Muscle of leg (tissue), 11 donors: Measurements from ENCODE around the gene MRTFB. TPM values are rescaled to one million over a fixed set of nuclear protein-coding genes. Genes with fewer than 3 reads are reported as not detected.
"Not testable (repeated sequence)": the region's sequence is repeated elsewhere in the genome, so short reads cannot be mapped to it uniquely, and the experiment has no call there.

Source experiments
- DNase-seq: peaks from one replicate; pipeline ENCODE4 v3.0.0; 2013
- H3K27ac ChIP-seq: one replicate; pipeline ENCODE4 v1.5.1; 2013; ENCODE audit warnings: mild to moderate bottlenecking, low read length, control low read depth
- H3K27me3 ChIP-seq: one replicate; pipeline ENCODE4 v1.6.1; 2013; ENCODE audit warnings: low read length; ENCODE audit not compliant: control insufficient read depth, insufficient read depth
- H3K36me3 ChIP-seq: one replicate; pipeline ENCODE4 v1.6.1; 2013; ENCODE audit warnings: low read length; ENCODE audit not compliant: control insufficient read depth, insufficient read depth
- H3K4me1 ChIP-seq: one replicate; pipeline ENCODE4 v1.6.1; 2013; ENCODE audit warnings: low read length; ENCODE audit not compliant: control insufficient read depth, insufficient read depth
- H3K4me3 ChIP-seq: one replicate; pipeline ENCODE4 v1.5.1; 2013; ENCODE audit warnings: low read length, control low read depth
- H3K9me3 ChIP-seq: replicated peaks from 2 replicates; pipeline ENCODE4 v1.6.1; 2013; ENCODE audit warnings: low read depth, low read length; ENCODE audit not compliant: control insufficient read depth
- WGBS: methylation state at CpG from one replicate; pipeline ENCODE4 v1.1.5; 2013; ENCODE audit warnings: missing lambda C conversion rate; ENCODE audit not compliant: insufficient coverage; 5-methylcytosine and 5-hydroxymethylcytosine counted together
- polyA plus RNA-seq, 8 donors: library from polyadenylated mRNA; unstranded; fragments of 120-200 nt; gene quantifications; one replicate each; pipeline versions ENCODE4 v1.2.1 to v1.2.3, GENCODE V29; 2013; ENCODE audit warnings: inconsistent platforms in 1 of 8, low replicate concordance in 1 of 8; ENCODE audit not compliant: insufficient read length in 8 of 8, insufficient read depth in 1 of 8
- total RNA-seq: library from RNA; stranded (reverse); fragments of 120-200 nt; gene quantifications from one replicate; pipeline ENCODE4 v1.2.4, GENCODE V29; 2013

MRTFB gene
- total and polyA plus RNA-seq, 9 donors, result 12.4 to 22.3 (median 17.0) TPM

DNA sequence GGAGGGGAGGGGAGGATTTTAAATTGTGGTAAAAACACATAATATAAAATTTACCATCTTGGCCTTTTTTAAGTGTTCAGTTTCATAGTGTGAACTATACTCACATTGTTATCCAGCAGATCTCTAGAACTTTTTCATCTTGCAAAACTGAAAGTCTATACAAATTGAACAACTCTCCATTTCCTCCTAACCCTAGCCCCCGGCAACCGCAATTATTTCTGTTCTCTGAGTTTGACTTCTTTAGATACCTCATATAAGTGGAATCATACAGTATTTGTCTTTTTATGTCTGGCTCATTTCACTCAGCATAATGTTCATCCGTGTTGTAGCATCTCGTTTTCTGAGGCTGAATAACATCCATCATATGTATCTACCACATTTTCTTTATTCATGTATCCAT lies 30.0 kb upstream of the MRTFB start:
- Histone ChIP-seq H3K9me3 (peaks cover 2% of the 10 kb centered on the region), H3K4me1 (peaks cover 2% of the 10 kb centered on the region), H3K4me3 (no peak overlapping the region), H3K27me3 (no peaks in the 10 kb centered on the region), H3K27ac (no peak overlapping the region), H3K36me3 (no peaks in the 10 kb centered on the region)
- no peak for DNase-seq
- WGBS, result no CpG with 5 or more reads among the region's 4 CpGs

DNA sequence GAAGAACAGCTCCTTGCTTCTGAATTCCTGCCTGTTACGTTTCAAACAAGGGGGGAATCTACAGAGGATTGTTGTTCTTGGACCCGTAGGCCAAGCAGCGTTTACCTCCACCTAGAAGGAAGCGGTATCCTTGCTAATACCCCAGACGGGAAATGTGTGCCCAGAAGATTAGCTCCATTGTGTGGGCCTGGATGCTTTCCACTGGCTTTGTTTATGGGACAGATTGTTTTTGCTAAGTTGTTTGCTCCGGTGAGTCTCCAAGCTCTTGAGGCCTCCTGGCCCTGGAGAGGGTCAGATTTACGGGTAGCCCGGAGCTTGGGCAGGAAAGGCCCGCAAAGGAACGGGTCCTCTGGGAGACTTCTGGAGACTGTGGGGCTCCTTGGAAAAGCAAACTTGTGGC lies 28.4 kb upstream of the MRTFB start:
- DNase-seq, result peak; percentile 36
- H3K4me3 ChIP-seq, result no peak overlapping the region

DNA sequence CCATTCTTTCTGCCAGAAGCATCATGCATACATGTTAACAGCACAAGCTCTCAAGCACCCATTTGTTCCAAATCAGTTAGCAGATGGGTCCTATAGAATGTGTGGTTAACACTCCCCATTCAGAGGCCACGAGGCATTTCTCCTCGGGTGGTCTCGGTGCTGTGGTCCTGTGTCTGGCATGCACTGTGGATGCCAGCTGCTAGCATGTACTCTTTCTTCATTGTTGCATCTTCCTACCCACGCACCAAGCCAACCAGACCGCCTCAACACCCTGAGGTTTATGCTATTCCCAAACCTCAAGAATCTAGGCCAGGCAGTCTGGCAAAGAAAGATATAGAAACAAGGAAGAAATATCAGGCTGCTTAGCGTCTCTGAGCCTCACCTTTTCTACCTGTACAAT lies 27.8 kb upstream of the MRTFB start:
- H3K27me3 ChIP-seq, result no peaks in the 10 kb centered on the region
- H3K27ac ChIP-seq, result peak overlapping the region; percentile 38
- H3K9me3 ChIP-seq, result peaks cover 2% of the 10 kb centered on the region
- no peak for DNase-seq
- H3K36me3 ChIP-seq, result no peaks in the 10 kb centered on the region
- H3K4me3 ChIP-seq, result no peak overlapping the region
- H3K4me1 ChIP-seq, result peaks cover 2% of the 10 kb centered on the region
- WGBS, result 82% methylated on average over 3 of the region's 6 CpGs

More for the DNA sequence above, 28.4 kb upstream of the MRTFB start:
- Histone ChIP-seq H3K27me3 (no peaks in the 10 kb centered on the region), H3K36me3 (no peaks in the 10 kb centered on the region), H3K27ac (peak overlapping the region; percentile 38), H3K9me3 (peaks cover 2% of the 10 kb centered on the region), H3K4me1 (peaks cover 2% of the 10 kb centered on the region)
- 13% methylated on average over 3 of the region's 10 CpGs for WGBS

DNA sequence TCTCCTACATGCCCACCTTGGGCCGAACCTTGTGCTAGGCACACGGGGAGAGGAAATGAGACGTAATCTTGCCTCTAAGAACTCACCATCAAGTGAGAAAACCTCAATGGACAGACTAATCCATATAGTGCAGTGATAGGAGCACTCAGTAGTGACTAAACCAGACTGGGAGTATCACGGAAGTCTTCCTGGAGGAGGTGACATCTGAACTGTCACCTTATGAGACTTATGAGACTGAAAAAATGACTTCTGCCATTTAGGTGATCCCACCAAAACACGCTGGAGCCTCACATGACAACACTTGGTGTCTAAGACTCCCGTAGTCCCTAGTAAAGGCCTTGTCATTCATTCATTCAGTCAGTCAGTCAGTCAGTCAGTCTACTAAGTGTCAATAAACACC lies 27.3 kb upstream of the MRTFB start:
- Histone ChIP-seq H3K9me3 (peaks cover 2% of the 10 kb centered on the region), H3K27ac (no peak overlapping the region), H3K36me3 (no peaks in the 10 kb centered on the region), H3K4me3 (no peak overlapping the region), H3K27me3 (no peaks in the 10 kb centered on the region), H3K4me1 (peaks cover 2% of the 10 kb centered on the region)
- 96% methylated on average over 4 of the region's 6 CpGs for WGBS
- DNase-seq, result no peak

DNA sequence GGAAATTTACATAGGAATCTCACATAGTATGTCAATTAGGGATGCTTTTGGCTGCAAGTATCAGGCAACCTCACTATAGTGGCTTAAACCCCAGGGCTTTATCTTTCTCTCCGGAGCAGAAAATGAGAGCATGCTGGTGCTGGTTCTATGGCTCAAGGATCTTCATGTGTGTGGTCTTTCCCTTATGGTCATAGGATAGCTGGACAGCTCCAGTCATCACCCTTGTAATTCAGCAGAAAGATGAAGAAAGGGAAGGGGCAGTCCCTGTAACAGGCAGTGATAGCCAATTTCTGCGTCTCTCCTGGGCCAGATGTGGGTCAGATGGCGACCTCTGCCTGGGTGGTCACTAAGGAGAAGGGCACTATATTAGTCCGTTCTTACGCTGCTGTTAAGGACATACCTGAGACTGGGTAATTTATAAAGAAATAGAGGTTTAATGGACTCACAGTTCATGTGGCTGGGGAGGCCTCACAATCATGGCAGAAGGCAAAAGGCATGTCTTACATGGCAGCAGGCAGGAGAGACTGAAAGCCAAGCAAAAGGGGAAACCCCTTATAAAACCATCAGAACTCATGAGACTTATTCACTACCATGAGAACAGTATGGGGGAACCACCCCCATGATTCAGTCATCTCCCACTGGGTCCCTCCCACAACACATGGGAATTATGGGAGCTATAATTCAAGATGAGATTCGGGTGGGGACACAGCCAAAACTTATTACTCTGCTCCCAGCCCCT lies 23.8 kb upstream of the MRTFB start:
- H3K27me3 ChIP-seq, H3K36me3 ChIP-seq, H3K27ac ChIP-seq, DNase-seq, H3K4me1 ChIP-seq, H3K9me3 ChIP-seq, H3K4me3 ChIP-seq: not testable (repeated sequence)
- WGBS, result 55% methylated on average over 3 of the region's 6 CpGs

DNA sequence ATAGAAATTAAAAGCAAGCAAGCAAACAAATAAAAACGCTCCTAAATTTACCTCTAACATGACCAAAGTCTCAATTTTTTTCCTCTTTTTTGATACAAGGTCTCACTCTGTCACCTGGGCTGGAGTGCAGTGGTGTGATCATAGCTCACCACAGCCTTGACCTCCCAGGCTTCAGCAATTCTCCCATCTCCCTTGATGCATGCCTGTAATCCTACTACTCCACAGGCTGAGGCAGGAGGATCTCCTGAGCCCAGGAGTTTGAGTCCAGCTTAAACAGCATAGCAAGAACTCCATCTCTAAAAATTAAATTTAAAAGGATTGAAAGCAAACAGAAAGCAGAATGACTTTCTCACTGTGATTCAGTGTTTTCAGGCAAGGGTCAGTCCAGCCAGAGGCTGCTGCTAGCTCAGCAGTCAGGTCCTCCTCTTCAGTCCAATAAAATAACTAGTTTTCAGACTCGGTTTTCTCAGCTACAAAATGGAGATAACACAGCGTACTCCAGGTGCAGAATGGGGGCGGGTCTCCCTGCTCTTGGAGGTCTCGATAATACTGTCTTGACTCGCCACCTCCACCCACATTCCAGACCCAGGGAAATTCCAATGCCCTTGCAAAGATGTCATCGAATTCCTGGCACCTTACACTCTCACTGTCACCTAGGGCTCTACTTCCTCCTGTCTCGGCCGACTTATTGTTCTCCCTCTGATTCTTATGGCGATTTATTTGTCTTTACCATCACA lies 20.7 kb upstream of the MRTFB start:
- WGBS, result 36% methylated on average over 9 of the region's 10 CpGs
- H3K4me1 ChIP-seq, result no peaks in the 10 kb centered on the region
- no peaks in the 10 kb centered on the region for H3K27me3 ChIP-seq
- no peak for DNase-seq
- no peaks in the 10 kb centered on the region for H3K9me3 ChIP-seq
- no peak overlapping the region for H3K27ac ChIP-seq
- H3K4me3 ChIP-seq, result no peak overlapping the region
- no peaks in the 10 kb centered on the region for H3K36me3 ChIP-seq

DNA sequence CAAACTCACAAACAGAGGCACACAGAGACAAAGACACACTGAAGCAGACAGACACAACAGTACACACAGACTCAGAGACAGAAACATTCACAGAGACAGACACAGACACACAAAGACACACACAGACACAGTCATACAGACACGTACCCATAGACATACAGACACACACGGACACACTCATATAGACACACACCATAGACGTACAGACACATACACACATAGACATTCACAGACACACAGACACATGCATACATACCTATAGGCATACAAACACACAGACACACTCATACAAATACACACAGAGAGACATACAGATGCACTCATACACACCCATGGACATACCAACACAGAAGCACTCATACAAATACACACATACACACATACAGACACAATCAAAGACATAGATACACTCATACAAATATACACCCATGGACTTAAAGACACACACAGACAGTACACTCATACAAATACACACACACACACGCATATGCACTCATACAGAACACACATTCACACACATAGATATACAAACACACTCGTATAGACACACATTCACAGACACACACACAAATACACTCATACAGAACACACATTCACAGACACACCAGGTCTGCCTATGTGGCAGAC lies 19.9 kb upstream of the MRTFB start:
- no peak for DNase-seq
- WGBS, result 88% methylated on average over 5 of the region's 5 CpGs
- H3K4me3 ChIP-seq, result no peak overlapping the region
- no peak overlapping the region for H3K27ac ChIP-seq
- H3K27me3 ChIP-seq, result no peaks in the 10 kb centered on the region
- no peaks in the 10 kb centered on the region for H3K9me3 ChIP-seq
- no peaks in the 10 kb centered on the region for H3K36me3 ChIP-seq
- no peaks in the 10 kb centered on the region for H3K4me1 ChIP-seq

DNA sequence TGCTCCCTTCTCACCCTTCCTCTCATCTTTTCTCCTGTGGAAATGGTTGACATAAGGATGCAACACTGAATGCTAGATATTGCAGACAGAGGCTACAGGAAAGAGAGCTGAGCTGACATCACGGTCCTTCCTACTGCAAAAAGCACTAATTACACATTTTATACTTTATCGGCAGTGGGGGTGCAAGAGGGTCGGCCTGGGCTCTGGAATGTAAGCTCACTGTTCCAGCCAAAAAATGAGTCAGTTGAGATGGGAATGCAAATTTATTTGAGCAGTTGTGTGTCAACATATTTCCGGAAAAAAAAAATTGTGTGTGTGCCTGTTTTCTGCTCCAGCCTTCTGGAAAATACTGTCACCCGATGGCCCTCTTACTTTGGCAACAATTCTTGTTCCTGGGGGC lies 14.1 kb upstream of the MRTFB start:
- H3K27ac ChIP-seq, result no peak overlapping the region

DNA sequence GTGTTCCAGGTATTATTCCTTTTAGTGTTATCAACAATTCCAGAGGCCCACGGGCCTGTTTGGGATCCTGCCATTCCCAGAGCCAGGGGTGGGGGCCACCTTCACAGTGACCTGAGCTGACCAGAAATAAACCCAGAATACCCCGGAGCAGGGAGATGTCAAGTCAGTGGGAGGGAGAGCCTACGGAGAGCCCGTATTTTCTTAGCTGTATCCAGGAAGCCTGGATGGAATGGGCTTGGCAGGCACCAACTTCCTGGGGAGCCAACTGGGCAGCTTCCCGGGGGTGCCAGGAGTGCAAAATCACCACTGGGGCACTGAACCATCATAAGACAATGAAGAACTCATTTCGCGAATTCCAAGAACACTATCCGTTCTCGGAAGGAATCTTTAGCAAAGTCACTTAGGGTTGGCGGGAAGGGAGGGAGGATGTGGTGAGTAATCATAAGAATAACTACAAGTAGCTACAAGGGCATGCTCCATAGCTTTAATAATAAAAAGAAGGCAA lies 13.2 kb upstream of the MRTFB start:
- Histone ChIP-seq H3K9me3 (no peaks in the 10 kb centered on the region), H3K27ac (peak overlapping the region; percentile 29), H3K4me1 (no peaks in the 10 kb centered on the region), H3K36me3 (no peaks in the 10 kb centered on the region), H3K27me3 (no peaks in the 10 kb centered on the region), H3K4me3 (no peak overlapping the region)
- 58% methylated on average over 4 of the region's 10 CpGs for WGBS
- DNase-seq, result no peak

More for the DNA sequence above, 14.1 kb upstream of the MRTFB start:
- WGBS, result 70% methylated on average over 2 of the region's 5 CpGs
- H3K27me3 ChIP-seq, result no peaks in the 10 kb centered on the region
- DNase-seq, result no peak
- no peaks in the 10 kb centered on the region for H3K4me1 ChIP-seq
- no peaks in the 10 kb centered on the region for H3K36me3 ChIP-seq
- no peaks in the 10 kb centered on the region for H3K9me3 ChIP-seq
- H3K4me3 ChIP-seq, result no peak overlapping the region

DNA sequence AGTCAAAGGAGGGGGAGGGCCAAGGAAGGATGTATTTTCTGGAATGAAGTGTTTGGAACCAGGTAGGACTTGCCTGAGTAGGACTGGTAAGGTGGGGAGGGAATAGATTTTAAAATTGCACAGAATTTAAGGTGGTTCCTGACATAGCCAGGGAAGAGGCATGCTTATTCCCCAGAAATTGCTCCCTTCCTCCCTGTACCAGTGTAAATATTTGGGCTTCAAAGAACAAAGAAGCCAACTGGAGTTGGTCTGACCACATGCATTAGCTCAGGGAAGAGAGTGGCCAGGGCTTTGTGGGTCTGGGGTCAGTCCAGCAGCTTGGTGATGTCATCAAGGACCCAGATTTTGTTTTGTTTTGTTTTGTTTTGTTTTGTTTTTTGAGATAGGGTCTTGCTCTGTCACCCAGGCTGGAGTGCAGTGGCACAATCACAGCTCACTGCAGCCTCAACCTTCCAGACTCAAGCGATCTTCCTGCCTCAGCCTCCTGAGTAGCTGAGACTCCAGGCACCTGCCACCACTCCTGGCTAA lies 9.3 kb upstream of the MRTFB start:
- DNase-seq, result no peak
- Histone ChIP-seq H3K27ac (no peak overlapping the region), H3K27me3 (no peaks in the 10 kb centered on the region), H3K36me3 (no peaks in the 10 kb centered on the region), H3K4me3 (no peak overlapping the region), H3K9me3 (peaks cover 3% of the 10 kb centered on the region), H3K4me1 (no peaks in the 10 kb centered on the region)
- WGBS, result no CpG with 5 or more reads among the region's 1 CpG
